Lung (tissue), 12 donors: ENCODE data around the gene PATZ1. TPM values are rescaled to one million over a fixed set of nuclear protein-coding genes. Genes with fewer than 3 reads are reported as not detected.
"Not testable (repeated sequence)": the region's sequence is repeated elsewhere in the genome, so short reads cannot be mapped to it uniquely, and the experiment has no call there.

Experiments used
- ATAC-seq: fragments of 200-7000 bp; cut with Tn5 transposase; one replicate; pipeline ENCODE4 v1.9.1; 2020; ENCODE audit warnings: moderate number of reproducible peaks; ENCODE audit not compliant: insufficient read depth, low FRiP score
- DNase-seq, 3 donors: peaks; one replicate each; pipeline ENCODE4 v3.0.0-alpha.2; 2013 to 2017
- H3K27ac ChIP-seq, 2 donors: one replicate each; pipeline ENCODE4 v1.5.1; 2013; ENCODE audit warnings: mild to moderate bottlenecking in 2 of 2, moderate library complexity in 2 of 2, control low read depth in 1 of 2, inconsistent platforms in 1 of 2, low read depth in 1 of 2, low read length in 1 of 2
- H3K27me3 ChIP-seq, 3 donors: one replicate each; pipeline ENCODE4 v1.5.1; 2013; ENCODE audit warnings: low read length in 2 of 3; ENCODE audit not compliant: control insufficient read depth in 3 of 3, insufficient read depth in 3 of 3
- H3K36me3 ChIP-seq, 4 donors: one replicate each; pipeline ENCODE4 v1.5.1; 2013; ENCODE audit warnings: low read length in 4 of 4, mild to moderate bottlenecking in 1 of 4, moderate library complexity in 1 of 4; ENCODE audit not compliant: control insufficient read depth in 4 of 4, insufficient read depth in 4 of 4
- H3K4me1 ChIP-seq, 5 donors: one replicate each; pipeline ENCODE4 v1.5.1; 2013; ENCODE audit warnings: low read length in 5 of 5, mild to moderate bottlenecking in 2 of 5, moderate library complexity in 1 of 5; ENCODE audit not compliant: control insufficient read depth in 5 of 5, insufficient read depth in 5 of 5
- H3K4me3 ChIP-seq: one replicate; pipeline ENCODE4 v1.5.1; 2013; ENCODE audit warnings: mild to moderate bottlenecking, control low read depth, moderate library complexity
- H3K9ac ChIP-seq, 2 donors: one replicate each; pipeline ENCODE4 v1.5.1; 2013; ENCODE audit warnings: low read length in 2 of 2, control low read depth in 1 of 2; ENCODE audit not compliant: insufficient read depth in 1 of 2
- H3K9me3 ChIP-seq, 4 donors: one replicate each; pipeline ENCODE4 v1.5.1; 2013; ENCODE audit warnings: low read length in 3 of 4, mild to moderate bottlenecking in 1 of 4, moderate library complexity in 1 of 4; ENCODE audit not compliant: control insufficient read depth in 4 of 4, insufficient read depth in 3 of 4
- CTCF ChIP-seq: IDR thresholded peaks from 2 replicates; pipeline ENCODE4 v1.5.1; 2012; ENCODE audit warnings: mild to moderate bottlenecking; ENCODE audit errors: control extremely low read depth, extremely low read depth
- WGBS, 2 donors: extraction: QIAGEN DNeasy Blood & Tissue Kit; methylation state at CpG; one replicate each; pipeline ENCODE4 v1.1.7; 2013; 5-methylcytosine and 5-hydroxymethylcytosine counted together
- polyA plus RNA-seq, 2 donors: library from polyadenylated mRNA; stranded (reverse); fragments of 200-250 nt; gene quantifications; one replicate each; pipeline ENCODE4 v1.2.1, GENCODE V29; 2013
- total RNA-seq, 2 donors: library from RNA; depleted of rRNA in 1 of 2; stranded (reverse); fragments of >200 nt in 1 of 2; gene quantifications; one replicate each; pipeline ENCODE4 v1.2.1, GENCODE V29; 2014 to 2021
- donor health status: control.
- donor health status: control.
- donor health status: Bipolar disorder and iron deficiency.
- donor health status: healthy.
- donor health status: DM: yes; HTN: yes; CAD: no.

PATZ1 gene
- total and polyA plus RNA-seq, 4 donors, result 12.6 to 35.4 (median 29.6) TPM

GRCh38 chr22:31321421-31321820 is 24.7 kb downstream of the PATZ1 start:
- Histone ChIP-seq H3K27me3 (no peaks in the 10 kb centered on the region), H3K9ac (no peak overlapping the region), H3K9me3 (no peaks in the 10 kb centered on the region), H3K27ac (no peak overlapping the region), H3K4me1 (peaks cover 0 to 8% (median 0%) of the 10 kb centered on the region in 5 donors), H3K4me3 (no peak overlapping the region), H3K36me3 (peaks cover 2 to 10% (median 6%) of the 10 kb centered on the region in 4 donors)
- DNase-seq (peak; percentile 34 to 63 (median 36)), ATAC-seq (no peak)
- no peak for TF ChIP-seq CTCF
- 81 to 87% methylated on average over 4 of the region's 4 CpGs for WGBS, 2 donors

GRCh38 chr22:31314220-31314619 is 31.9 kb downstream of the PATZ1 start:
- ATAC-seq, H3K9ac ChIP-seq, H3K9me3 ChIP-seq, H3K36me3 ChIP-seq, H3K4me3 ChIP-seq, H3K27ac ChIP-seq, H3K27me3 ChIP-seq, DNase-seq: not testable (repeated sequence)
- 77 to 83% methylated on average over 1 of the region's 1 CpG for WGBS, 2 donors
- peaks cover 0 to 10% (median 4%) of the 10 kb centered on the region in 5 donors for H3K4me1 ChIP-seq

GRCh38 chr22:31313366-31314147 is 32.6 kb downstream of the PATZ1 start:
- Histone ChIP-seq H3K4me3 (no peak overlapping the region), H3K36me3 (no peaks in the 10 kb centered on the region), H3K9ac (peak overlapping the region in 1 of 2 donors; percentile 36), H3K4me1 (peaks cover 0 to 10% (median 4%) of the 10 kb centered on the region in 5 donors), H3K27ac (peak overlapping the region in 1 of 2 donors; percentile 90), H3K9me3 (no peaks in the 10 kb centered on the region), H3K27me3 (no peaks in the 10 kb centered on the region)
- DNase-seq, result peak; percentile 88 to 94 (median 90)
- 27 to 38% methylated on average over 6 of the region's 6 CpGs for WGBS, 2 donors
- TF ChIP-seq CTCF, result peak; percentile 68
- ATAC-seq, result peak; percentile 95

GRCh38 chr22:31308181-31308580 is 38.0 kb downstream of the PATZ1 start:
- peaks cover 0 to 3% (median 0%) of the 10 kb centered on the region in 5 donors for H3K4me1 ChIP-seq
- no peaks in the 10 kb centered on the region for H3K9me3 ChIP-seq
- H3K27me3 ChIP-seq, result no peaks in the 10 kb centered on the region
- DNase-seq (no peak), ATAC-seq (no peak)
- H3K36me3 ChIP-seq, result no peaks in the 10 kb centered on the region
- TF ChIP-seq CTCF, result no peak
- no peak overlapping the region for H3K9ac ChIP-seq
- no peak overlapping the region for H3K27ac ChIP-seq
- H3K4me3 ChIP-seq, result no peak overlapping the region
